ENCODE results near the gene PPIF.
"Not testable (repeated sequence)": the region's sequence is repeated elsewhere in the genome, so short reads cannot be mapped to it uniquely, and the experiment has no call there.

Gene PPIF

GRCh38 chr10:79331709-79332108 is 15.6 kb upstream of the PPIF start:
- peak; percentile 71 to 79 for DNase-seq (ENCODE audit: low read depth in 2 of 2)

- DNase-seq (ENCODE audit: low read depth in 2 of 2), result not testable (repeated sequence)
Measured at GRCh38 chr10:79332610-79333315, 14.5 kb upstream of the PPIF start.

GRCh38 chr10:79333513-79333912 is 13.8 kb upstream of the PPIF start:
- DNase-seq (ENCODE audit: low read depth in 2 of 2), result no peak

GRCh38 chr10:79334573-79334972 is 12.7 kb upstream of the PPIF start:
- no peak for DNase-seq (ENCODE audit: low read depth in 2 of 2)

GRCh38 chr10:79335094-79335469 is 12.2 kb upstream of the PPIF start:
- no peak for DNase-seq (ENCODE audit: low read depth in 2 of 2)

GRCh38 chr10:79335470-79336235 is 11.6 kb upstream of the PPIF start:
- DNase-seq (ENCODE audit: low read depth in 2 of 2), result no peak

- DNase-seq (ENCODE audit: low read depth in 2 of 2), result no peak
Measured at GRCh38 chr10:79336276-79336675, 11.0 kb upstream of the PPIF start.

GRCh38 chr10:79336739-79337138 is 10.5 kb upstream of the PPIF start:
- no peak for DNase-seq (ENCODE audit: low read depth in 2 of 2)

- DNase-seq (ENCODE audit: low read depth in 2 of 2), result not testable (repeated sequence)
Measured at GRCh38 chr10:79337783-79338469, 9.3 kb upstream of the PPIF start.

GRCh38 chr10:79339266-79339665 is 8.0 kb upstream of the PPIF start:
- DNase-seq (ENCODE audit: low read depth in 2 of 2), result no peak

- no peak for DNase-seq (ENCODE audit: low read depth in 2 of 2)
Measured at GRCh38 chr10:79340646-79341244, 6.5 kb upstream of the PPIF start.

- DNase-seq (ENCODE audit: low read depth in 2 of 2), result no peak
Measured at GRCh38 chr10:79342295-79342761, 4.9 kb upstream of the PPIF start.

GRCh38 chr10:79342811-79343561 is 4.3 kb upstream of the PPIF start:
- DNase-seq (ENCODE audit: low read depth in 2 of 2), result no peak

GRCh38 chr10:79344502-79345195 is 2.6 kb upstream of the PPIF start:
- DNase-seq (ENCODE audit: low read depth in 2 of 2), result no peak

GRCh38 chr10:79345241-79346011 is 1.8 kb upstream of the PPIF start:
- no peak for DNase-seq (ENCODE audit: low read depth in 2 of 2)

- DNase-seq (ENCODE audit: low read depth in 2 of 2), result no peak
Measured at GRCh38 chr10:79346012-79346340, 1.3 kb upstream of the PPIF start.

- no peak for DNase-seq (ENCODE audit: low read depth in 2 of 2)
Measured at GRCh38 chr10:79346388-79347225, 662 bp upstream of the PPIF start.

- peak; percentile 55 to 75 for DNase-seq (ENCODE audit: low read depth in 2 of 2)
Measured at GRCh38 chr10:79347894-79348639, 798 bp downstream of the PPIF start.

GRCh38 chr10:79348640-79348988 is 1.3 kb downstream of the PPIF start:
- no peak for DNase-seq (ENCODE audit: low read depth in 2 of 2)
